ENCODE measurements around the gene CEP70.
"Not testable (repeated sequence)": the region's sequence is repeated elsewhere in the genome, so short reads cannot be mapped to it uniquely, and the experiment has no call there.

The CEP70 gene

GRCh38 chr3:138625707-138626365, 31.8 kb upstream of the CEP70 start:
- no peak overlapping the region for H3K4me3 ChIP-seq (ENCODE audit: low read depth, low read length)
- TF ChIP-seq CTCF (IDR thresholded peaks at IDR 0.05; ENCODE audit: borderline replicate concordance, insufficient read depth, low read depth, low read length) = no peak

DNA sequence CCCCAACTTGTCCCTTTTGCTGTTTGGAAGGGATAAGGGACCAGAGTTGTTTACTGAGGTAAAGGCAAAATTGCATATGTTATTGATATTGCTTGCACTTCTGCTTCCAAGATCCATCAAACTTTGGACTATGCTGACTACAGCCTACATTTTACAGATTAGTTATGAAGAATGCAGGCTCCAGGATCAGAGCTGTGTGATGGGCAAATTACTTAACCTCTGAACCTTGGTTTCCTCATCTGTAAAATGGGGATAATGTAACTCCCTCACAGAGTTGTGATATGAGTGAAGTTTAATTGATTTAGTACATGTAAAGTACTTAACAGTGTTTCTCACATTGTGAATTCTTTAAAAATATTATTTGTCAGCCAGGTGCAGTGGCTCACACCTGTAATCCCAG, 30.5 kb upstream of the CEP70 start:
- TF ChIP-seq CTCF (IDR thresholded peaks at IDR 0.05; ENCODE audit: borderline replicate concordance, insufficient read depth, low read depth, low read length) = no peak
- H3K4me3 ChIP-seq (ENCODE audit: low read depth, low read length) = no peak overlapping the region

- no peak for TF ChIP-seq CTCF (IDR thresholded peaks at IDR 0.05; ENCODE audit: borderline replicate concordance, insufficient read depth, low read depth, low read length)
- no peak overlapping the region for H3K4me3 ChIP-seq (ENCODE audit: low read depth, low read length)
These were observed 26.4 kb upstream of the CEP70 start for GRCh38 chr3:138620431-138620830.

DNA sequence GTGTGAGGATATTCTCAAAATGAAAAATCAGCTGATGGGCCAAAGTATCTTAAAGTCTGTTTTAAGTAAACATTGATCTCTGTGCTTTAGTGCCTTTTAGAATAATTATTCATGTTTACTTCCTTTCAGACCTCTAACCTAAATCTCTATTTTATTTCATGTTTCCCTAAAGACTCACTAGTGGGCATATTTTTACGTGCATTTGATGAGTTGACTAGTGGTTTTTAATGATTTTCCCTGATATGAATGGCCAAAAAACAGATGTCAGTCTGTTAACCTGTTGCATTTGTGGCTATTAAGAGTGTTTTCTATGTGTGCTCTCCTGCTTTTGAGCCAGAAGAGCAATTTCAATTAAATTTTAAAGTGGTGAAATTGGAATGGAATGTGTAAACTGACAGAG, 21.4 kb upstream of the CEP70 start:
- TF ChIP-seq CTCF (IDR thresholded peaks at IDR 0.05; ENCODE audit: borderline replicate concordance, insufficient read depth, low read depth, low read length) = no peak
- H3K4me3 ChIP-seq (ENCODE audit: low read depth, low read length) = no peak overlapping the region

- H3K4me3 ChIP-seq (ENCODE audit: low read depth, low read length) = no peak overlapping the region
- no peak for TF ChIP-seq CTCF (IDR thresholded peaks at IDR 0.05; ENCODE audit: borderline replicate concordance, insufficient read depth, low read depth, low read length)
These were observed 15.8 kb upstream of the CEP70 start for GRCh38 chr3:138609898-138610266.

DNA sequence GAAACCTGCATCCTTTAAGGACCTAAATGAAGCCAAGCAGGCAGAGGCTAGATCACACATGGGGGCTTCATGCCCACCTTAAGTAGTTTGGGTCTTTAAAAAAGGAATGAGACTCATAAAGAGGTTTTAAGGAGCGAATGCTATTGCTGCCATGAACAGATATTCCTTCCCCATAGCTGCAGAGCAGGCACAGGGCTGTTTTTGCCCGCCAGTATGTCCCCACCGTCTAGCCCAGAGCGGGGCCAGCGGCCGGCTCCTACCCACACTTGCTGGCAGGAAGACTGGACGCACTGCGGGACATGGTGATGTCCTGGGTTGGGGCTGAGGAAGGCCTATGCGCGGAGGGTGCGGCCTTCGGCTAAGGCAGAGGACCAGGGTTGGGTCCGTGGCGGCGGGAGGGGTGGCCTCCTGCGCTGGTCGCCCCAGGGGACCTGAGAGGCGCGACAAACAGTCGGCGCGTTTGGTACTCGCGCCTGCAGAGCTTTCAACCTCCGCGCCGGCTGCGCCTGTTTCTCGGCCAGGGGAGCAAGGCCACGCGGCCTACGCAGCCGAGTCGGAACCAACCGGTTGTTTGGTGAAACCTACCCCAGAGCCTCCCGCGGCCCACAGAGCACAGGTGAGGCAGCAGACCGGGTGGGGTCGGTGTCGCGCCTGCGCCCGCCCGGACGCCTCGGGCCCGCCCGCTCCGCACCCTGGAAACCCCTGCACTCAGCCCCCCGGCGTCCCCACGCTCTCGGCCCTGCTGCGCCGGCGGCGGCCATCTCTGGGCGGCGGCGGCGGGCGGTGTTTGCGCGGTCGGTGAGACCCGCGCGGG, 14.5 kb upstream of the CEP70 start, which contains the start of gene FAIM:
TSS of gene FAIM (plus strand) at position 450 of the 814 bp plus-strand sequence. CDS start 10,956 bp downstream, outside the sequence.
- TF ChIP-seq CTCF (IDR thresholded peaks at IDR 0.05; ENCODE audit: borderline replicate concordance, insufficient read depth, low read depth, low read length) = no peak
- peak within 1 kb of the TSS; percentile 62 for H3K4me3 ChIP-seq (ENCODE audit: low read depth, low read length)

DNA sequence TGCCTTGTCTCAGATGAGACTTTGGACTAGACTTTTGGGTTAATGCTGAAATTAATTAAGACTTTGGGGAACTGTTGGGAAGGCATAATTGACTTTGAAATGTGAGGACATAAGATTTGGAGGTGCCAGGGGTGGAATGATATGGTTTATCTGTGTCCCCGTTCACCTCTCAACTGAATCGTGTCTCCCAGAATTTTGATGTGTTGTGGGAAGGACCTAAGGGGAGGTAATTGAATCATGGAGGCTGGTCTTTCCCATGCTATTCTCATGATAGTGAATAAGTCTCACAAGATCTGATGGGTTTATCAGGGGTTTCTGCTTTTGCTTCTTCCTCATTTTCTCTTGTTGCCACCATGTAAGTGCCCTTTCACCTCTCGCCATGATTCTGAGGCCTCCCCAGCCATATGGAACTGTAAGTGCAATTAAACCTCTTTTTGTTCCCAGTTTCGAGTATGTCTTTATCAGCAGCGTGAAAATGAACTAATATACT, 10.1 kb upstream of the CEP70 start:
- H3K4me3 ChIP-seq (ENCODE audit: low read depth, low read length) = not testable (repeated sequence)

DNA sequence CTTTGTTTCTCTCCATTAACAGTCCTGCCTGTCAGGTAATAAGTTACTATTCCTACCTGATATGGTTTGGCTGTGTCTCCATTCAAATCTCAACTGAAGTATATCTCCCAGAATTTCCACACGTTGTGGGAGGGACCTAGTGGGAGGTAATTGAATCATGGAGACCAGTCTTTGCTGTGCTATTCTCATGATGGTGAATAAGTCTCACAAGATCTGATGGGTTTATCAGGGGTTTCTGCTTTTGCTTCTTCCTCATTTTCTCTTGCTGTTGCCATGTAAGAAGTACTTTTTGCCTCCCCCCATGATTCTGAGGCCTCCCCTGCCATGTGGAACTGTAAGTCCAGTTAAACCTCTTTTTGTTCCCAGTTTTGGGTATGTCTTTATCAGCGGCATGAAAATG, 7.6 kb upstream of the CEP70 start:
- H3K4me3 ChIP-seq (ENCODE audit: low read depth, low read length) = not testable (repeated sequence)
